Activated naive CD4-positive, alpha-beta T cell treated with anti-CD3 and anti-CD28 coated beads for 36 hours (primary cell): ENCODE measurements around the gene TMEM60. TPM values are rescaled to one million over a fixed set of nuclear protein-coding genes. Genes with fewer than 3 reads are reported as not detected.
A peak's percentile ranks its signal among the peaks of the same experiment; 100 is the strongest.
"Not testable (repeated sequence)": the region's sequence is repeated elsewhere in the genome, so short reads cannot be mapped to it uniquely, and the experiment has no call there.

Source experiments
- CTCF ChIA-PET: fragments of 350-600 bp; sonication (Branson Sonifier 250); formaldehyde crosslinking; loops from one replicate; lab custom pipeline; 2021; ENCODE audit warnings: antibody characterized with exemption; lab: Charles Lee
- DNase-seq: peaks from one replicate; pipeline ENCODE4 v3.0.0-alpha.2; 2020
- H3K27ac Mint-ChIP-seq: one replicate; pipeline ENCODE4 v1.8.0; 2021; ENCODE audit warnings: mild to moderate bottlenecking, mixed read lengths
- H3K27me3 Mint-ChIP-seq: one replicate; pipeline ENCODE4 v1.8.0; 2021; ENCODE audit warnings: low read depth, mixed read lengths
- H3K36me3 Mint-ChIP-seq: one replicate; pipeline ENCODE4 v1.8.0; 2021; ENCODE audit warnings: low read depth, mixed read lengths
- H3K4me1 Mint-ChIP-seq: one replicate; pipeline ENCODE4 v1.8.0; 2021; ENCODE audit warnings: low read depth, mixed read lengths
- H3K4me3 Mint-ChIP-seq: one replicate; pipeline ENCODE4 v1.8.0; 2021; ENCODE audit warnings: mild to moderate bottlenecking, moderate library complexity, mixed read lengths
- H3K9me3 Mint-ChIP-seq: one replicate; pipeline ENCODE4 v1.8.0; 2021; ENCODE audit warnings: mixed read lengths
- intact Hi-C: fragments of 100-400 bp; cut with micrococcal nuclease; formaldehyde crosslinking; loops from one replicate; pipeline ENCODE4 v1.15.1; 2023
- total RNA-seq, 2 experiments: library from RNA; stranded (reverse); gene quantifications; one replicate each; pipeline ENCODE4 v1.2.3, GENCODE V29; 2021

Gene TMEM60
- 10 to 100 TPM; 11.1 to 11.4 TPM for total RNA-seq

- intact Hi-C loops = loop anchor here (1.0 to 5.0 kb wide), 12 partner anchors 36 to 676 kb away; partner anchors contain the start of genes CCDC146, GSAP and RSBN1L
- peaks cover 66% of the 10 kb centered on the region for H3K4me1 Mint-ChIP-seq
- H3K27me3 Mint-ChIP-seq = no peaks in the 10 kb centered on the region
- CTCF ChIA-PET = interaction anchor here (0.5 to 1.7 kb wide), 6 partner anchors 11 to 221 kb away, joined by 3 to 7 read pairs (median 4); no protein-coding TSS in a partner anchor
- H3K36me3 Mint-ChIP-seq = peaks cover 4% of the 10 kb centered on the region
- peak within 1 kb of the TSS; percentile 88 for H3K27ac Mint-ChIP-seq
- H3K9me3 Mint-ChIP-seq = no peaks in the 10 kb centered on the region
- peak; percentile 96 for DNase-seq
- H3K4me3 Mint-ChIP-seq = peak within 1 kb of the TSS; percentile 87
Measured at GRCh38 chr7:77798394-77799077, at the start of gene TMEM60, which contains the start of gene PHTF2. TMEM60 (minus strand) TSS chr7:77798434; CDS start chr7:77794373, 4,061 bp downstream. PHTF2 (plus strand) TSS chr7:77798773.

GRCh38 chr7:77846317-77847092 is 48.3 kb upstream of the TMEM60 start:
- CTCF ChIA-PET = no interaction called here
- no peaks in the 10 kb centered on the region for H3K9me3 Mint-ChIP-seq

GRCh38 chr7:77843194-77843593 is 45.0 kb upstream of the TMEM60 start:
- no peak for DNase-seq
- Mint-ChIP-seq H3K27ac (no peak overlapping the region), H3K27me3 (no peaks in the 10 kb centered on the region), H3K4me1 (peaks cover 3% of the 10 kb centered on the region), H3K36me3 (peaks cover 2% of the 10 kb centered on the region), H3K4me3 (no peak overlapping the region), H3K9me3 (no peaks in the 10 kb centered on the region)
- intact Hi-C loops = no loop called here
- CTCF ChIA-PET = no interaction called here

More at GRCh38 chr7:77846317-77847092, 48.3 kb upstream of the TMEM60 start:
- intact Hi-C loops = no loop called here
- H3K4me3 Mint-ChIP-seq = no peak overlapping the region
- DNase-seq = no peak
- H3K36me3 Mint-ChIP-seq = peaks cover 6% of the 10 kb centered on the region
- peaks cover 7% of the 10 kb centered on the region for H3K4me1 Mint-ChIP-seq
- H3K27me3 Mint-ChIP-seq = no peaks in the 10 kb centered on the region
- no peak overlapping the region for H3K27ac Mint-ChIP-seq

GRCh38 chr7:77839919-77840318 is 41.7 kb upstream of the TMEM60 start:
- peaks cover 8% of the 10 kb centered on the region for H3K4me1 Mint-ChIP-seq
- DNase-seq = no peak
- peaks cover 7% of the 10 kb centered on the region for H3K36me3 Mint-ChIP-seq
- intact Hi-C loops = no loop called here
- CTCF ChIA-PET = no interaction called here
- H3K4me3 Mint-ChIP-seq = no peak overlapping the region
- H3K27ac Mint-ChIP-seq = no peak overlapping the region
- no peaks in the 10 kb centered on the region for H3K27me3 Mint-ChIP-seq
- peaks cover 1% of the 10 kb centered on the region for H3K9me3 Mint-ChIP-seq

- Mint-ChIP-seq H3K4me1 (peaks cover 16% of the 10 kb centered on the region), H3K27me3 (no peaks in the 10 kb centered on the region), H3K36me3 (peaks cover 7% of the 10 kb centered on the region), H3K9me3 (peaks cover 1% of the 10 kb centered on the region), H3K27ac (no peak overlapping the region), H3K4me3 (no peak overlapping the region)
- CTCF ChIA-PET = no interaction called here
- intact Hi-C loops = no loop called here
- no peak for DNase-seq
Measured at GRCh38 chr7:77838929-77839491, 40.8 kb upstream of the TMEM60 start.

GRCh38 chr7:77837966-77838365 is 39.7 kb upstream of the TMEM60 start:
- Mint-ChIP-seq H3K4me1 (peaks cover 22% of the 10 kb centered on the region), H3K9me3 (peaks cover 1% of the 10 kb centered on the region), H3K36me3 (peaks cover 5% of the 10 kb centered on the region), H3K27me3 (no peaks in the 10 kb centered on the region), H3K27ac (no peak overlapping the region), H3K4me3 (no peak overlapping the region)
- CTCF ChIA-PET = no interaction called here
- intact Hi-C loops = no loop called here
- no peak for DNase-seq

- DNase-seq = no peak
- Mint-ChIP-seq H3K4me1 (peaks cover 22% of the 10 kb centered on the region), H3K4me3 (no peak overlapping the region), H3K36me3 (peaks cover 5% of the 10 kb centered on the region), H3K9me3 (peaks cover 1% of the 10 kb centered on the region), H3K27me3 (no peaks in the 10 kb centered on the region), H3K27ac (no peak overlapping the region)
- intact Hi-C loops = no loop called here
- CTCF ChIA-PET = interaction anchor here (0.6 kb wide), 2 partner anchors 25 to 267 kb away, joined by 3 to 4 read pairs; no protein-coding TSS in a partner anchor
Measured at GRCh38 chr7:77837275-77837674, 39.0 kb upstream of the TMEM60 start.

- DNase-seq, H3K4me3 Mint-ChIP-seq, H3K36me3 Mint-ChIP-seq, H3K27me3 Mint-ChIP-seq, CTCF ChIA-PET, H3K27ac Mint-ChIP-seq, intact Hi-C loops, H3K9me3 Mint-ChIP-seq: not testable (repeated sequence)
- H3K4me1 Mint-ChIP-seq = peaks cover 26% of the 10 kb centered on the region
Measured at GRCh38 chr7:77836425-77836824, 38.2 kb upstream of the TMEM60 start.

- Mint-ChIP-seq H3K9me3 (peaks cover 1% of the 10 kb centered on the region), H3K27ac (no peak overlapping the region), H3K36me3 (peaks cover 5% of the 10 kb centered on the region), H3K4me1 (peaks cover 36% of the 10 kb centered on the region), H3K27me3 (no peaks in the 10 kb centered on the region), H3K4me3 (no peak overlapping the region)
- no peak for DNase-seq
- CTCF ChIA-PET = interaction anchor here (1.6 kb wide), 1 partner anchor 181 kb away, joined by 6 read pairs; no protein-coding TSS in a partner anchor
- intact Hi-C loops = loop anchor here (2.0 kb wide), 1 partner anchor 14 kb away; no protein-coding TSS in a partner anchor
Measured at GRCh38 chr7:77833136-77833535, 34.9 kb upstream of the TMEM60 start.

GRCh38 chr7:77831953-77832352 is 33.7 kb upstream of the TMEM60 start:
- no peak overlapping the region for H3K4me3 Mint-ChIP-seq
- H3K27ac Mint-ChIP-seq = no peak overlapping the region
- H3K4me1 Mint-ChIP-seq = peaks cover 36% of the 10 kb centered on the region
- DNase-seq = no peak
- peaks cover 5% of the 10 kb centered on the region for H3K36me3 Mint-ChIP-seq
- H3K27me3 Mint-ChIP-seq = no peaks in the 10 kb centered on the region
- CTCF ChIA-PET = interaction anchor here (0.6 kb wide), 1 partner anchor 34 kb away, joined by 3 read pairs; the partner anchor contains the start of genes PHTF2 and TMEM60
- H3K9me3 Mint-ChIP-seq = peaks cover 1% of the 10 kb centered on the region
- intact Hi-C loops = loop anchor here (2.0 kb wide), 1 partner anchor 13 kb away; no protein-coding TSS in a partner anchor

GRCh38 chr7:77831481-77831880 is 33.2 kb upstream of the TMEM60 start:
- CTCF ChIA-PET = no interaction called here
- intact Hi-C loops = no loop called here
- H3K27ac Mint-ChIP-seq = no peak overlapping the region

More at GRCh38 chr7:77831481-77831880, 33.2 kb upstream of the TMEM60 start:
- Mint-ChIP-seq H3K9me3 (peaks cover 1% of the 10 kb centered on the region), H3K27me3 (no peaks in the 10 kb centered on the region), H3K4me3 (no peak overlapping the region), H3K36me3 (peaks cover 4% of the 10 kb centered on the region), H3K4me1 (peaks cover 40% of the 10 kb centered on the region)
- DNase-seq = peak; percentile 34
